ENCODE data around the gene TMEM120A. TPM values are rescaled to one million over a fixed set of nuclear protein-coding genes. Genes with fewer than 3 reads are reported as not detected.
A peak's percentile ranks its signal among the peaks of the same experiment; 100 is the strongest.

TMEM120A gene
- total RNA-seq, 1 donor from 2014 or later, result 34.2 TPM

- Histone ChIP-seq H3K79me2 (ENCODE audit: insufficient read depth, low read length) (no peaks in the 10 kb centered on the region), H3K27ac (ENCODE audit: low read depth, low read length) (peak overlapping the region; percentile 97), H3K4me3 (ENCODE audit: insufficient read depth, low read depth, low read length) (no peak overlapping the region), H3K9me3 (ENCODE audit: insufficient read depth, low read depth, low read length) (no peaks in the 10 kb centered on the region), H3K27me3 (ENCODE audit: insufficient read depth, low read length) (no peaks in the 10 kb centered on the region), H4K20me1 (ENCODE audit: insufficient read depth, low read length) (peaks cover 2% of the 10 kb centered on the region), H3K36me3 (ENCODE audit: insufficient read depth, low read length) (no peaks in the 10 kb centered on the region), H2AFZ (ENCODE audit: low read depth, low read length) (no peak overlapping the region), H3K4me2 (ENCODE audit: low read length) (peak overlapping the region; percentile 71), H3K4me1 (ENCODE audit: insufficient read depth, low read length) (peaks cover 24% of the 10 kb centered on the region), H3K9ac (ENCODE audit: low read length) (peak overlapping the region; percentile 85)
- peaks cover 20% of the 10 kb centered on the region for H3K36me3 Mint-ChIP-seq (ENCODE audit: low read depth, unreplicated experiment)
- DNase-seq (ENCODE audit: low read depth) (peak; percentile 92), FAIRE-seq (peak; percentile 9)
- no peaks in the 10 kb centered on the region for H3K9me3 Mint-ChIP-seq (ENCODE audit: unreplicated experiment)
- TF ChIP-seq CTCF (IDR thresholded peaks at IDR 0.05; ENCODE audit: insufficient read depth, low read depth, low read length) (no peak), EZH2 (IDR thresholded peaks at IDR 0.05; ENCODE audit: insufficient read depth, low read length) (no peak)
- H3K4me1 Mint-ChIP-seq (ENCODE audit: low read depth, unreplicated experiment), result peaks cover 4% of the 10 kb centered on the region
- H3K27ac Mint-ChIP-seq (ENCODE audit: unreplicated experiment), result no peak overlapping the region
- no peaks in the 10 kb centered on the region for H3K27me3 Mint-ChIP-seq (ENCODE audit: low read depth, unreplicated experiment)
- H3K4me3 Mint-ChIP-seq (ENCODE audit: unreplicated experiment), result no peak overlapping the region
These were observed 31.6 kb downstream of the TMEM120A start for GRCh38 chr7:75962607-75963380.

DNA sequence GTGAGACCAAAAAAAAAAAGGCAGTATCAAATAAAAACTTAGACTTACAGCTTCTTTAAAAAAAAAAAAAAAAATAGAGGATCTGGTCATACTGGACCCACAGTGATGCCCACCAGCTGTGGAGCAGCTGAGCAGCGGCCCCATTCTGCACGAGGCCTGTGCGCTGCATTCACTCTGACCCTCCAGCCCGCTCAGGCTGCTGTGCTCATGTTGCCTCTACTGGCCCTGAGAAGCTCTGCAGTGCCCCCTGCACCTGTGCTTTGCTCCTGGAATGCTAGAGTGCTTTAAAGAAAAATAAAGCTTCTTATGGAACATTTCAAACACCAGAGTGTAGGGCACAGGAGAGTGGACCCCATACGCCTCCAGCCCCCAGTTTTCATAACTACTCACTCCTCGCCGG lies 33.2 kb downstream of the TMEM120A start:
- no peak overlapping the region for H3K27ac Mint-ChIP-seq (ENCODE audit: unreplicated experiment)
- H3K79me2 ChIP-seq (ENCODE audit: insufficient read depth, low read length), result no peaks in the 10 kb centered on the region

More for the DNA sequence above, 33.2 kb downstream of the TMEM120A start:
- FAIRE-seq (no peak), DNase-seq (ENCODE audit: low read depth) (no peak)
- Histone ChIP-seq H3K9me3 (ENCODE audit: insufficient read depth, low read depth, low read length) (no peaks in the 10 kb centered on the region), H3K4me2 (ENCODE audit: low read length) (no peak overlapping the region), H3K4me1 (ENCODE audit: insufficient read depth, low read length) (peaks cover 29% of the 10 kb centered on the region), H3K4me3 (ENCODE audit: insufficient read depth, low read depth, low read length) (no peak overlapping the region), H3K27me3 (ENCODE audit: insufficient read depth, low read length) (no peaks in the 10 kb centered on the region), H2AFZ (ENCODE audit: low read depth, low read length) (no peak overlapping the region), H3K27ac (ENCODE audit: low read depth, low read length) (no peak overlapping the region), H3K9ac (ENCODE audit: low read length) (no peak overlapping the region), H3K36me3 (ENCODE audit: insufficient read depth, low read length) (peaks cover 2% of the 10 kb centered on the region), H4K20me1 (ENCODE audit: insufficient read depth, low read length) (no peaks in the 10 kb centered on the region)
- Mint-ChIP-seq H3K4me3 (ENCODE audit: unreplicated experiment) (no peak overlapping the region), H3K4me1 (ENCODE audit: low read depth, unreplicated experiment) (peaks cover 10% of the 10 kb centered on the region), H3K36me3 (ENCODE audit: low read depth, unreplicated experiment) (peaks cover 30% of the 10 kb centered on the region), H3K9me3 (ENCODE audit: unreplicated experiment) (no peaks in the 10 kb centered on the region), H3K27me3 (ENCODE audit: low read depth, unreplicated experiment) (no peaks in the 10 kb centered on the region)
- TF ChIP-seq CTCF (IDR thresholded peaks at IDR 0.05; ENCODE audit: insufficient read depth, low read depth, low read length) (peak; percentile 13), EZH2 (IDR thresholded peaks at IDR 0.05; ENCODE audit: insufficient read depth, low read length) (no peak)
